COLO829 (cell line): ENCODE results near the gene ARAF.
"Not testable (repeated sequence)": the region's sequence is repeated elsewhere in the genome, so short reads cannot be mapped to it uniquely, and the experiment has no call there.

Experiments
- DNase-seq: peaks from one replicate; pipeline ENCODE4 v3.0.0; 2012; ENCODE audit warnings: low spot score

Gene ARAF

GRCh38 chrX:47586043-47586787 lies 25.2 kb downstream of the ARAF start:
- DNase-seq, result no peak

- DNase-seq, result no peak
Measured at GRCh38 chrX:47587091-47587891, 26.3 kb downstream of the ARAF start.

- no peak for DNase-seq
Measured at GRCh38 chrX:47587906-47588735, 27.1 kb downstream of the ARAF start.

- no peak for DNase-seq
Measured at GRCh38 chrX:47590984-47591383, 30.0 kb downstream of the ARAF start.

GRCh38 chrX:47593522-47593921 lies 32.5 kb downstream of the ARAF start:
- no peak for DNase-seq

GRCh38 chrX:47595716-47596251 lies 34.8 kb downstream of the ARAF start:
- no peak for DNase-seq

GRCh38 chrX:47596256-47596655 lies 35.3 kb downstream of the ARAF start:
- no peak for DNase-seq

- DNase-seq, result no peak
Measured at GRCh38 chrX:47597222-47597621, 36.2 kb downstream of the ARAF start.

- DNase-seq, result not testable (repeated sequence)
Measured at GRCh38 chrX:47603125-47603524, 42.1 kb downstream of the ARAF start.

GRCh38 chrX:47605024-47605423 lies 44.0 kb downstream of the ARAF start:
- DNase-seq, result no peak

GRCh38 chrX:47607091-47607490 lies 46.1 kb downstream of the ARAF start:
- no peak for DNase-seq

GRCh38 chrX:47608130-47608810 lies 47.3 kb downstream of the ARAF start:
- DNase-seq, result no peak

- DNase-seq, result no peak
Measured at GRCh38 chrX:47610511-47610910, 49.5 kb downstream of the ARAF start.

GRCh38 chrX:47611489-47611888 lies 50.5 kb downstream of the ARAF start:
- DNase-seq, result no peak

- DNase-seq, result no peak
Measured at GRCh38 chrX:47611926-47612325, 50.9 kb downstream of the ARAF start.

- DNase-seq, result no peak
Measured at GRCh38 chrX:47612418-47612817, 51.4 kb downstream of the ARAF start.

- no peak for DNase-seq
Measured at GRCh38 chrX:47613082-47613481, 52.1 kb downstream of the ARAF start.

GRCh38 chrX:47614618-47615017 lies 53.6 kb downstream of the ARAF start:
- no peak for DNase-seq

- no peak for DNase-seq
Measured at GRCh38 chrX:47618923-47619485, 58.0 kb downstream of the ARAF start.

GRCh38 chrX:47619486-47620302 lies 58.7 kb downstream of the ARAF start, which contains the start of gene SYN1:
SYN1 (minus strand) TSS chrX:47619857; CDS start chrX:47619728, 129 bp downstream.
- DNase-seq, result peak; percentile 81
